Nephron progenitor cell (in vitro differentiated cells): ENCODE data around the gene SEMA6B.

Source experiments
- DNase-seq: peaks from one replicate; pipeline ENCODE4 v3.0.0; 2021
- H3K27ac Mint-ChIP-seq: 2 replicates; pipeline ENCODE4 v1.8.0; 2021; ENCODE audit warnings: mild to moderate bottlenecking, moderate library complexity, mixed read lengths
- H3K27me3 Mint-ChIP-seq: 2 replicates; pipeline ENCODE4 v1.8.0; 2021; ENCODE audit warnings: mild to moderate bottlenecking, low read depth, mixed read lengths; ENCODE audit not compliant: poor library complexity
- H3K36me3 Mint-ChIP-seq: 2 replicates; pipeline ENCODE4 v1.8.0; 2021; ENCODE audit warnings: low read depth, mixed read lengths
- H3K4me1 Mint-ChIP-seq: 2 replicates; pipeline ENCODE4 v1.8.0; 2021; ENCODE audit warnings: mixed read lengths
- H3K4me3 Mint-ChIP-seq: 2 replicates; pipeline ENCODE4 v1.8.0; 2021; ENCODE audit warnings: mild to moderate bottlenecking, moderate library complexity, mixed read lengths
- H3K9me3 Mint-ChIP-seq: 2 replicates; pipeline ENCODE4 v1.8.0; 2021; ENCODE audit warnings: mild to moderate bottlenecking, moderate library complexity, mixed read lengths
- CTCF ChIP-seq: fragments of 200-600 bp; sonication (generic); IDR thresholded peaks from 2 replicates; pipeline ENCODE4 v1.5.0; 2021; ENCODE audit warnings: antibody characterized with exemption

The SEMA6B gene

GRCh38 chr19:4586245-4586644 lies 26.8 kb upstream of the SEMA6B start:
- Mint-ChIP-seq H3K4me3 (no peak overlapping the region), H3K4me1 (peaks cover 35% of the 10 kb centered on the region), H3K36me3 (no peaks in the 10 kb centered on the region), H3K27me3 (peaks cover 43% of the 10 kb centered on the region), H3K27ac (no peak overlapping the region), H3K9me3 (no peaks in the 10 kb centered on the region)
- DNase-seq, result no peak
- no peak for TF ChIP-seq CTCF

GRCh38 chr19:4585556-4585955 lies 26.1 kb upstream of the SEMA6B start:
- TF ChIP-seq CTCF, result no peak
- Mint-ChIP-seq H3K4me1 (peaks cover 35% of the 10 kb centered on the region), H3K9me3 (no peaks in the 10 kb centered on the region), H3K4me3 (peak overlapping the region; percentile 39), H3K36me3 (no peaks in the 10 kb centered on the region), H3K27ac (no peak overlapping the region), H3K27me3 (peaks cover 46% of the 10 kb centered on the region)
- no peak for DNase-seq

- Mint-ChIP-seq H3K27ac (no peak overlapping the region), H3K9me3 (no peaks in the 10 kb centered on the region), H3K27me3 (peaks cover 52% of the 10 kb centered on the region), H3K4me1 (peaks cover 35% of the 10 kb centered on the region), H3K4me3 (peak overlapping the region; percentile 73), H3K36me3 (no peaks in the 10 kb centered on the region)
- DNase-seq, result peak; percentile 54
- TF ChIP-seq CTCF, result no peak
These were observed 25.4 kb upstream of the SEMA6B start for GRCh38 chr19:4584670-4585460.

- Mint-ChIP-seq H3K27me3 (peaks cover 58% of the 10 kb centered on the region), H3K9me3 (no peaks in the 10 kb centered on the region), H3K27ac (no peak overlapping the region), H3K4me3 (peak overlapping the region; percentile 58), H3K4me1 (peaks cover 31% of the 10 kb centered on the region), H3K36me3 (no peaks in the 10 kb centered on the region)
- DNase-seq, result peak; percentile 82
- TF ChIP-seq CTCF, result no peak
These were observed 24.6 kb upstream of the SEMA6B start for GRCh38 chr19:4583961-4584669.

- no peak for DNase-seq
- Mint-ChIP-seq H3K4me1 (peaks cover 32% of the 10 kb centered on the region), H3K27ac (no peak overlapping the region), H3K4me3 (peak overlapping the region; percentile 66), H3K9me3 (no peaks in the 10 kb centered on the region), H3K27me3 (peaks cover 66% of the 10 kb centered on the region), H3K36me3 (no peaks in the 10 kb centered on the region)
- no peak for TF ChIP-seq CTCF
These were observed 23.7 kb upstream of the SEMA6B start for GRCh38 chr19:4582980-4583842.
